Epithelial cell of proximal tubule (primary cell): ENCODE measurements around the gene TRABD2B. TPM values are rescaled to one million over a fixed set of nuclear protein-coding genes. Genes with fewer than 3 reads are reported as not detected.

Experiments
- DNase-seq: peaks from one replicate; pipeline ENCODE4 v3.0.0-alpha.2; 2011; ENCODE audit warnings: low read depth
- H3K4me3 ChIP-seq: 2 replicates; pipeline ENCODE4 v1.5.1; 2011; ENCODE audit warnings: low read depth, mild to moderate bottlenecking, low read length
- CTCF ChIP-seq: conservative IDR thresholded peaks from 2 replicates; pipeline ENCODE4 v1.5.1; 2012; ENCODE audit warnings: low read depth, mild to moderate bottlenecking, low read length
- total RNA-seq: library from RNA; depleted of rRNA; stranded (reverse); fragments of >200 nt; gene quantifications from 2 replicates; pipeline ENCODE4 v1.2.3, GENCODE V29; 2015

The TRABD2B gene
- total RNA-seq, 1 donor from 2014 or later = 0.46 TPM

- TF ChIP-seq CTCF = no peak
- DNase-seq = no peak
- H3K4me3 ChIP-seq = no peak overlapping the region
These were observed 25.1 kb upstream of the TRABD2B start for GRCh38 chr1:48022306-48022705.

- no peak for TF ChIP-seq CTCF
- no peak overlapping the region for H3K4me3 ChIP-seq
- DNase-seq = no peak
These were observed 24.6 kb upstream of the TRABD2B start for GRCh38 chr1:48021792-48022191.

- no peak overlapping the region for H3K4me3 ChIP-seq
- no peak for TF ChIP-seq CTCF
- DNase-seq = no peak
These were observed 22.6 kb upstream of the TRABD2B start for GRCh38 chr1:48019714-48020315.

- no peak for TF ChIP-seq CTCF
- no peak overlapping the region for H3K4me3 ChIP-seq
- no peak for DNase-seq
These were observed 21.6 kb upstream of the TRABD2B start for GRCh38 chr1:48018799-48019198.

GRCh38 chr1:48017716-48018115 is 20.5 kb upstream of the TRABD2B start:
- TF ChIP-seq CTCF = no peak
- no peak for DNase-seq
- H3K4me3 ChIP-seq = no peak overlapping the region

- TF ChIP-seq CTCF = no peak
- DNase-seq = no peak
- H3K4me3 ChIP-seq = no peak overlapping the region
These were observed 19.3 kb upstream of the TRABD2B start for GRCh38 chr1:48016515-48016914.

GRCh38 chr1:48013270-48013669 is 16.1 kb upstream of the TRABD2B start:
- H3K4me3 ChIP-seq = no peak overlapping the region
- no peak for TF ChIP-seq CTCF
- DNase-seq = no peak
